Calu3 (cell line): Measurements from ENCODE around the gene CD36. TPM values are rescaled to one million over a fixed set of nuclear protein-coding genes. Genes with fewer than 3 reads are reported as not detected.

ENCODE experiments used
- BruUV-seq: library from RNA; stranded (reverse); fragments of 400-500 nt; replicated peaks from 2 replicates; lab custom pipeline; 2021; lab: Mats Ljungman, UMichigan
- CTCF ChIA-PET: fragments of 300-600 bp; sonication (Branson Sonifier 250); formaldehyde crosslinking; loops from one replicate; lab custom pipeline; 2022; ENCODE audit warnings: antibody characterized with exemption; lab: Charles Lee
- DNase-seq: peaks from one replicate; pipeline ENCODE4 v3.0.0; 2022
- H3K27ac Mint-ChIP-seq: one replicate; pipeline ENCODE4 v1.8.0; 2022; ENCODE audit warnings: mixed read lengths; ENCODE audit not compliant: unreplicated experiment
- H3K27me3 Mint-ChIP-seq: one replicate; pipeline ENCODE4 v1.8.0; 2022; ENCODE audit warnings: mixed read lengths; ENCODE audit not compliant: unreplicated experiment
- H3K36me3 Mint-ChIP-seq: one replicate; pipeline ENCODE4 v1.8.0; 2022; ENCODE audit warnings: mild to moderate bottlenecking, moderate library complexity, mixed read lengths; ENCODE audit not compliant: insufficient read depth, unreplicated experiment
- H3K4me1 Mint-ChIP-seq: one replicate; pipeline ENCODE4 v1.8.0; 2022; ENCODE audit warnings: mild to moderate bottlenecking, low read depth, mixed read lengths; ENCODE audit not compliant: unreplicated experiment
- H3K4me3 Mint-ChIP-seq: one replicate; pipeline ENCODE4 v1.8.0; 2022; ENCODE audit warnings: mild to moderate bottlenecking, low read depth, moderate library complexity, mixed read lengths; ENCODE audit not compliant: unreplicated experiment
- H3K9me3 Mint-ChIP-seq: one replicate; pipeline ENCODE4 v1.8.0; 2022; ENCODE audit warnings: low read depth, mixed read lengths; ENCODE audit not compliant: unreplicated experiment
- CTCF ChIP-seq: fragments of 200-600 bp; IDR thresholded peaks from one replicate; pipeline ENCODE4 v1.8.0; 2022; ENCODE audit warnings: antibody characterized with exemption; ENCODE audit not compliant: unreplicated experiment
- intact Hi-C: fragments of 100-400 bp; cut with micrococcal nuclease; formaldehyde crosslinking; loops from one replicate; pipeline ENCODE4 v1.10.0; 2022; ENCODE audit not compliant: unreplicated experiment
- total RNA-seq: library from RNA; stranded (reverse); gene quantifications from 2 replicates; pipeline ENCODE4 v1.2.3, GENCODE V29; 2022

Gene CD36
- total RNA-seq, 1 experiment from 2014 or later: not detected

GRCh38 chr7:80637454-80637853 lies 988 bp upstream of the CD36 start:
- Mint-ChIP-seq H3K4me1 (no peaks in the 10 kb centered on the region), H3K27me3 (no peaks in the 10 kb centered on the region), H3K36me3 (no peaks in the 10 kb centered on the region), H3K27ac (no peak overlapping the region), H3K9me3 (no peaks in the 10 kb centered on the region), H3K4me3 (no peak overlapping the region)
- BruUV-seq: no TSS peak
- CTCF ChIA-PET: no interaction called here
- DNase-seq: no peak
- intact Hi-C loops: no loop called here
- no peak for TF ChIP-seq CTCF

GRCh38 chr7:80639011-80639410 lies 569 bp downstream of the CD36 start:
- Mint-ChIP-seq H3K27me3 (no peaks in the 10 kb centered on the region), H3K4me1 (no peaks in the 10 kb centered on the region), H3K4me3 (no peak overlapping the region), H3K9me3 (no peaks in the 10 kb centered on the region), H3K36me3 (no peaks in the 10 kb centered on the region), H3K27ac (no peak overlapping the region)
- CTCF ChIA-PET: no interaction called here
- BruUV-seq: no TSS peak
- TF ChIP-seq CTCF: no peak
- DNase-seq: no peak
- intact Hi-C loops: no loop called here

GRCh38 chr7:80640846-80641245 lies 2.4 kb downstream of the CD36 start:
- Mint-ChIP-seq H3K4me3 (no peak overlapping the region), H3K27me3 (no peaks in the 10 kb centered on the region), H3K4me1 (peaks cover 2% of the 10 kb centered on the region), H3K9me3 (no peaks in the 10 kb centered on the region), H3K27ac (no peak overlapping the region), H3K36me3 (no peaks in the 10 kb centered on the region)
- BruUV-seq: no TSS peak
- no peak for TF ChIP-seq CTCF
- CTCF ChIA-PET: no interaction called here
- intact Hi-C loops: no loop called here
- no peak for DNase-seq

- TF ChIP-seq CTCF: no peak
- H3K27ac Mint-ChIP-seq: no peak overlapping the region
- no peak overlapping the region for H3K4me3 Mint-ChIP-seq
- DNase-seq: no peak
- H3K4me1 Mint-ChIP-seq: peaks cover 9% of the 10 kb centered on the region
- no peaks in the 10 kb centered on the region for H3K9me3 Mint-ChIP-seq
- intact Hi-C loops: no loop called here
- BruUV-seq: no TSS peak
- H3K27me3 Mint-ChIP-seq: no peaks in the 10 kb centered on the region
- no peaks in the 10 kb centered on the region for H3K36me3 Mint-ChIP-seq
- CTCF ChIA-PET: no interaction called here
Measured at GRCh38 chr7:80641548-80641947, 3.1 kb downstream of the CD36 start.
